Ishikawa (cell line): ENCODE measurements around the gene GRIK4.

Source experiments
- CEBPB ChIP-seq: IDR thresholded peaks from 2 replicates; pipeline ENCODE4 v1.6.1; 2012
- CREB1 ChIP-seq: IDR thresholded peaks from 2 replicates; pipeline ENCODE4 v1.6.1; 2012; ENCODE audit warnings: low read depth
- EGR1 ChIP-seq: IDR thresholded peaks from 2 replicates; pipeline ENCODE4 v1.6.1; 2012
- EP300 ChIP-seq: IDR thresholded peaks from 2 replicates; pipeline ENCODE4 v1.6.1; 2012; ENCODE audit warnings: borderline replicate concordance
- FOXM1 ChIP-seq: IDR thresholded peaks from 2 replicates; pipeline ENCODE4 v1.6.1; 2012; ENCODE audit warnings: low read depth, borderline replicate concordance
- NFIC ChIP-seq: IDR thresholded peaks from 2 replicates; pipeline ENCODE4 v1.6.1; 2012
- RAD21 ChIP-seq: IDR thresholded peaks from 2 replicates; pipeline ENCODE4 v1.6.1; 2012; ENCODE audit warnings: low read depth
- TAF1 ChIP-seq: IDR thresholded peaks from 2 replicates; pipeline ENCODE4 v1.6.1; 2012; ENCODE audit warnings: low read depth, mild to moderate bottlenecking
- TCF12 ChIP-seq: IDR thresholded peaks from 2 replicates; pipeline ENCODE4 v1.6.1; 2012; ENCODE audit warnings: low read depth
- TEAD4 ChIP-seq: IDR thresholded peaks from 2 replicates; pipeline ENCODE4 v1.6.1; 2012
- YY1 ChIP-seq: IDR thresholded peaks from 2 replicates; pipeline ENCODE4 v1.6.1; 2012; ENCODE audit warnings: low read depth
- ZBTB7A ChIP-seq: IDR thresholded peaks from 2 replicates; pipeline ENCODE4 v1.6.1; 2012; ENCODE audit warnings: low read depth
- TF ChIP-seq, protein P1 (sequence below): IDR thresholded peaks from 2 replicates; pipeline ENCODE4 v1.6.1; 2012
- TF ChIP-seq, protein P2 (sequence below): IDR thresholded peaks from 2 replicates; pipeline ENCODE4 v1.6.1; 2012
- TF ChIP-seq, protein P3 (sequence below): IDR thresholded peaks from 2 replicates; pipeline ENCODE4 v1.6.1; 2012; ENCODE audit warnings: low read depth, mild to moderate bottlenecking

Gene GRIK4

DNA sequence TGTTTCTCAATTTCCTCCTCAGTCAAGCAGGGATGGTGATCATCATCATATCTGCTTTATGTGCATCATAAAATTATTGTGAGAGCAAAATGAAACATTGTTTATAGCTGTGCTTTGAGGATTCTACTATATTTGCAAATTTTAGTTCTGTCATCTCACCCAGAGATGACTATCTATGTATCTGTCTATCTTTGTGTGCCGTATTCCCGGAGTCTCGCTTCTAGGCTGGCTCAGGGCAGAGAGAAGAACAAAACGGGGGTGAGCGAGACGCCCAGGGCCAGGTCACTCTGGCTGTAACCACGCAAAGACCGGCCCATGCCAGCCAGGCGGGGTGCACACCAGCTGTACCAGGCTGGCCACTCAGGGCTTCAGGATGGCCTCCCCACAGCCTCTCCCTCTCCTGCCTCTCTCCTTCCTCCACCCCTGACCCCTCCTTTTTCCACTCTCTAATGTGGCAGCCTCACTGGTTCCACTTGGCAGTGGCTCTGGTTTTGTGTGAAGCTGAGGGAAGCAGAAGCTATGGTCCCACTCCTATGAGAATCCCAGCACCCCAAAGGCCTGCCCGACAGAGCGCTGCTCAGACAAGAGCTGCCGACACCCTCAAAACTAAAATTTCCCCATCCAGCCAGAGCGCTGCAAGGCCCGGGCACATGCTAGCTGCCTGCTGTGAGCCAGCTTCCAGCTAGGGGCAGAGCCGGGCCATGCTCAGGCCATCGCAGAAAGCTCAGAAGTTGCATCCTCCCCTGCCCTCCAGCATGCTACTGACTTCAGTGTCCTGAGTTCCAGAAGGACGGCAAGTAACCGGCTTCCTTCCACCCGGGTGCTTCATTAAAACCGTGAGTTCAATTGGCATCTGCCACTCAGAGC, 372.8 kb downstream of the GRIK4 start:
- no peak for TF ChIP-seq CREB1
- TF ChIP-seq, protein P1, sequence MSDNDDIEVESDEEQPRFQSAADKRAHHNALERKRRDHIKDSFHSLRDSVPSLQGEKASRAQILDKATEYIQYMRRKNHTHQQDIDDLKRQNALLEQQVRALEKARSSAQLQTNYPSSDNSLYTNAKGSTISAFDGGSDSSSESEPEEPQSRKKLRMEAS, result no peak

DNA sequence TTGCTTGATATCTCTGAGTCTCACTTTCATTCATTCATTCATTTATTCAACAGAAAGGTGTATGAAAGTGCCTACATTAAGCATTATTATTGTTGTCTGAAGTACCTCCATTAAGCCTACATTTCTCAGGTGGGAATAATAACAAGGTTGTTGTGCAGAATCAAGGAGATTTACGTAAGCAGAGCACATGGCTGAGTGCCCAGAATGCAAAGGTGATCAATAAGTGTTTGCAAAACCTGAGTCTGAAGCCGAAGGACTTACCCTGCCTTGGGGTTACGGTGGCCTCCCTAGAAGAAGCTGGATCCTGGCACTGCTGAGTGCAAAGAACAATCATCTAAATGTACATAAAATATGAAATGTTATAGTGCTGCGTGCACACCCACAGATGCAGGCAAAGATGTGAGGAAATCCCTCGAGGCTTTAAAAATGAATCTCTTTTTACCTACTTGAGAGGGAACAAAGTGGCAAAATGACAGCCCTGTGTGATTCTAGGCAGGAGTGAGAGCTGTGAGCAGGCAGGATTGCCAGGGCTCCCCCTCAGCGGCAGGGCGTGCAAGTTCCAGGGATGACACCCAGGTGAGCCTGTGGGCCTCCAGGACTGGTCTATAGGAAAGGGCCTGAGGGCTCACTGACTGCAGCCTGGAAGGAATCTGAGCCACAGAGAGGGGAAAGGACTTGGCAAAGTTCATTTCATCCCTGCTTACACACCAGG, 379.2 kb downstream of the GRIK4 start:
- TF ChIP-seq ZBTB7A (no peak), EP300 (no peak), TAF1 (no peak), YY1 (no peak), FOXM1 (no peak), EGR1 (no peak), CREB1 (no peak), RAD21 (no peak), CEBPB (no peak), TCF12 (no peak), NFIC (no peak)
- TF ChIP-seq, protein P2, sequence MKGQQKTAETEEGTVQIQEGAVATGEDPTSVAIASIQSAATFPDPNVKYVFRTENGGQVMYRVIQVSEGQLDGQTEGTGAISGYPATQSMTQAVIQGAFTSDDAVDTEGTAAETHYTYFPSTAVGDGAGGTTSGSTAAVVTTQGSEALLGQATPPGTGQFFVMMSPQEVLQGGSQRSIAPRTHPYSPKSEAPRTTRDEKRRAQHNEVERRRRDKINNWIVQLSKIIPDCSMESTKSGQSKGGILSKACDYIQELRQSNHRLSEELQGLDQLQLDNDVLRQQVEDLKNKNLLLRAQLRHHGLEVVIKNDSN, result no peak
- TF ChIP-seq, protein P3, sequence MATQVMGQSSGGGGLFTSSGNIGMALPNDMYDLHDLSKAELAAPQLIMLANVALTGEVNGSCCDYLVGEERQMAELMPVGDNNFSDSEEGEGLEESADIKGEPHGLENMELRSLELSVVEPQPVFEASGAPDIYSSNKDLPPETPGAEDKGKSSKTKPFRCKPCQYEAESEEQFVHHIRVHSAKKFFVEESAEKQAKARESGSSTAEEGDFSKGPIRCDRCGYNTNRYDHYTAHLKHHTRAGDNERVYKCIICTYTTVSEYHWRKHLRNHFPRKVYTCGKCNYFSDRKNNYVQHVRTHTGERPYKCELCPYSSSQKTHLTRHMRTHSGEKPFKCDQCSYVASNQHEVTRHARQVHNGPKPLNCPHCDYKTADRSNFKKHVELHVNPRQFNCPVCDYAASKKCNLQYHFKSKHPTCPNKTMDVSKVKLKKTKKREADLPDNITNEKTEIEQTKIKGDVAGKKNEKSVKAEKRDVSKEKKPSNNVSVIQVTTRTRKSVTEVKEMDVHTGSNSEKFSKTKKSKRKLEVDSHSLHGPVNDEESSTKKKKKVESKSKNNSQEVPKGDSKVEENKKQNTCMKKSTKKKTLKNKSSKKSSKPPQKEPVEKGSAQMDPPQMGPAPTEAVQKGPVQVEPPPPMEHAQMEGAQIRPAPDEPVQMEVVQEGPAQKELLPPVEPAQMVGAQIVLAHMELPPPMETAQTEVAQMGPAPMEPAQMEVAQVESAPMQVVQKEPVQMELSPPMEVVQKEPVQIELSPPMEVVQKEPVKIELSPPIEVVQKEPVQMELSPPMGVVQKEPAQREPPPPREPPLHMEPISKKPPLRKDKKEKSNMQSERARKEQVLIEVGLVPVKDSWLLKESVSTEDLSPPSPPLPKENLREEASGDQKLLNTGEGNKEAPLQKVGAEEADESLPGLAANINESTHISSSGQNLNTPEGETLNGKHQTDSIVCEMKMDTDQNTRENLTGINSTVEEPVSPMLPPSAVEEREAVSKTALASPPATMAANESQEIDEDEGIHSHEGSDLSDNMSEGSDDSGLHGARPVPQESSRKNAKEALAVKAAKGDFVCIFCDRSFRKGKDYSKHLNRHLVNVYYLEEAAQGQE, result no peak
- TF ChIP-seq, protein P1, result no peak

GRCh38 chr11:120893440-120894201, 382.1 kb downstream of the GRIK4 start:
- TF ChIP-seq YY1, result no peak
- no peak for TF ChIP-seq FOXM1
- TF ChIP-seq EGR1, result no peak
- TF ChIP-seq, protein P2, result no peak
- no peak for TF ChIP-seq CEBPB
- TF ChIP-seq NFIC, result no peak
- TF ChIP-seq CREB1, result no peak
- TF ChIP-seq, protein P3, result no peak
- TF ChIP-seq EP300, result no peak
- TF ChIP-seq TAF1, result no peak
- TF ChIP-seq TEAD4, result no peak
- TF ChIP-seq, protein P1, result no peak
- TF ChIP-seq ZBTB7A, result no peak
- no peak for TF ChIP-seq TCF12

- TF ChIP-seq TEAD4, result no peak
- TF ChIP-seq CEBPB, result no peak
- TF ChIP-seq ZBTB7A, result no peak
- TF ChIP-seq YY1, result no peak
- TF ChIP-seq, protein P2, result no peak
- TF ChIP-seq EGR1, result no peak
- no peak for TF ChIP-seq TAF1
Observed at GRCh38 chr11:120894202-120894985, 382.8 kb downstream of the GRIK4 start.
